Stimulated activated CD8-positive, alpha-beta memory T cell treated with anti-CD3 and anti-CD28 coated beads, Interleukin-12 subunit alpha, Interleukin-12 subunit beta, amount 100 ng/mL, for 24 hours (primary cell): Measurements from ENCODE around the gene FOXP4.

Experiments used
- DNase-seq: peaks from one replicate; pipeline ENCODE4 v3.0.0-alpha.2; 2020; ENCODE audit errors: extremely low read depth

The FOXP4 gene

GRCh38 chr6:41545703-41546474 lies at the start of gene FOXP4:
TSS of gene FOXP4 (plus strand) at chr6:41546381. CDS start at chr6:41565761, 19,380 bp downstream.
- DNase-seq = no peak

- no peak for DNase-seq
Observed at GRCh38 chr6:41497573-41497972, 48.6 kb upstream of the FOXP4 start.

- DNase-seq = no peak
Observed at GRCh38 chr6:41497994-41498393, 48.2 kb upstream of the FOXP4 start.

- no peak for DNase-seq
Observed at GRCh38 chr6:41498968-41499599, 47.1 kb upstream of the FOXP4 start.

- DNase-seq = no peak
Observed at GRCh38 chr6:41500561-41500960, 45.6 kb upstream of the FOXP4 start.

- DNase-seq = no peak
Observed at GRCh38 chr6:41502566-41502916, 43.6 kb upstream of the FOXP4 start.

- no peak for DNase-seq
Observed at GRCh38 chr6:41502917-41503671, 43.1 kb upstream of the FOXP4 start.

GRCh38 chr6:41503827-41504465 lies 42.2 kb upstream of the FOXP4 start:
- no peak for DNase-seq

- no peak for DNase-seq
Observed at GRCh38 chr6:41504466-41505121, 41.6 kb upstream of the FOXP4 start.

GRCh38 chr6:41505122-41506049 lies 40.8 kb upstream of the FOXP4 start:
- DNase-seq = no peak

GRCh38 chr6:41508479-41508878 lies 37.7 kb upstream of the FOXP4 start:
- no peak for DNase-seq

- no peak for DNase-seq
Observed at GRCh38 chr6:41509580-41509979, 36.6 kb upstream of the FOXP4 start.

- no peak for DNase-seq
Observed at GRCh38 chr6:41511443-41512060, 34.6 kb upstream of the FOXP4 start.

- no peak for DNase-seq
Observed at GRCh38 chr6:41512146-41512701, 34.0 kb upstream of the FOXP4 start.

- DNase-seq = no peak
Observed at GRCh38 chr6:41515995-41516394, 30.2 kb upstream of the FOXP4 start.

- DNase-seq = no peak
Observed at GRCh38 chr6:41518118-41518517, 28.1 kb upstream of the FOXP4 start.

- DNase-seq = no peak
Observed at GRCh38 chr6:41519305-41519744, 26.9 kb upstream of the FOXP4 start.

GRCh38 chr6:41519745-41520699 lies 26.2 kb upstream of the FOXP4 start:
- no peak for DNase-seq
